GM12892 (cell line): ENCODE data around the gene AMBP.
"Not testable (repeated sequence)": the region's sequence is repeated elsewhere in the genome, so short reads cannot be mapped to it uniquely, and the experiment has no call there.

Experiments
- DNase-seq: peaks from one replicate; pipeline ENCODE4 v3.0.0; 2011; ENCODE audit not compliant: insufficient read length
- FAIRE-seq: peaks from 2 replicates; lab custom pipeline; 2011; peaks lifted over from hg19 to GRCh38; lab: Jason Lieb, UNC
- POLR2A ChIP-seq: IDR thresholded peaks from 2 replicates; pipeline ENCODE4 v1.6.1; 2011; ENCODE audit warnings: low read depth, low read length, control low read depth
- POLR2AphosphoS5 ChIP-seq: IDR thresholded peaks from 2 replicates; pipeline ENCODE4 v1.6.1; 2011; ENCODE audit warnings: low read depth, low read length, control low read depth
- TAF1 ChIP-seq: IDR thresholded peaks from 2 replicates; pipeline ENCODE4 v1.6.1; 2011; ENCODE audit warnings: low read depth, mild to moderate bottlenecking, control low read depth, low read length, borderline replicate concordance

The AMBP gene

DNA sequence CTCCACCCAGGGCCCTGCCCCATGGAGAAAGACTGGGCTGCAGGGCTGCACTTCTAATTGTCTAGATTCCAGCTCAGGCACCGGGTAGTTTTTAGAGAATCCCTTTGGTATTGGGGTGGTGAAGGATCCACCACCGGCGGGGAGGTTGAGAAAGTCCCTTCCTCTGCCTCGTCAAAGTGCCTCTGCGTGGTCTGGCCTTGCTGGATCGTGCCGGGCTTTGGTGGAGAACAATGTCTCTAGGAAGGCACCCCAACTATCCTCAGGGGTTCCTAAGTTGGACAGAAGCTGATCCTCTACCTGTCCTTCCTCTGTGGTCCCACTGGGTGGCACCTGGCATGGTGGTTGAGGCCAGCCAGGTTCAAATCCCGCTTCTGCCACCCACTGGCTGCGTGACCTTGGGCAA, 7.3 kb upstream of the AMBP start:
- FAIRE-seq (no peak), DNase-seq (no peak)
- no peak for TF ChIP-seq POLR2A
- no peak for TF ChIP-seq POLR2AphosphoS5

DNA sequence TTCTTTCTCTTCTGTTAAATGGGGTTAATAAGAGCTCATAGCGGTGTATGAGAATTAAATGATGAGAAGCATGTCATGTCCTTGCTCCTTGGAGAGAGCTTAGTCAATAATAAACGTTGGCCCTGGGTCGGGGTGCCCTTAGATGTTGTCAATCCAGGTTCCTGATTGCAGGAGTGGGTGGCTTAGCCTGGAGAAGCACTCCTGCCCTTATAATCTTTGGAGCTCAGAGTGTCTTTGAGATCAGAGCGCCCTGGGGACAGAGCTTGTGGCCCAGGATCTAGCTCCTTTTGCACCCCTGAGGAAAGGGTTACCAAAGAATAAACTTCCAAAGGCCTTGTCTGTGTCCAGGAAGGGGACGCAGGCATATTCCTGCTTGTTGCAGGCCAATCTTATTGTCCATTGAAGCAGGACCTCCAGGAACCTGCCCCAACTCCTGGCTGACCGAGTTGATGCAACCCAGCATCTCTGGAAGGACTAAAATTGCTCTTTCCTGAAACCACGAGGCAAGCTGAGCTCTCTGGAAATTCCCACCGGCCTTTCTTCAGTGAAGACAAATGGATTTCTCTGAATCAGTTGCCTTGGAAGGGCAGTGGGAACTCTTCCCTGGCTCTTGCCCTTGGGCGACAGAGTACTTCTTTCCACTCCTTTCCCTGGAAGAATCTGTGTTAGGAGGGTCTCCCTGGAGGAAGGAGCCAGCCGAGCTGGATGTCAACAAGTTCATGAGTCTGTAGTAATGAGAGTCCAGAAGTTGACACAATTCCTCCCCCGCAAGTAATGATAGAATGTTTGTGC, 6.4 kb upstream of the AMBP start:
- no peak for FAIRE-seq
- DNase-seq = no peak
- no peak for TF ChIP-seq POLR2A
- no peak for TF ChIP-seq POLR2AphosphoS5
- TF ChIP-seq TAF1 = no peak

DNA sequence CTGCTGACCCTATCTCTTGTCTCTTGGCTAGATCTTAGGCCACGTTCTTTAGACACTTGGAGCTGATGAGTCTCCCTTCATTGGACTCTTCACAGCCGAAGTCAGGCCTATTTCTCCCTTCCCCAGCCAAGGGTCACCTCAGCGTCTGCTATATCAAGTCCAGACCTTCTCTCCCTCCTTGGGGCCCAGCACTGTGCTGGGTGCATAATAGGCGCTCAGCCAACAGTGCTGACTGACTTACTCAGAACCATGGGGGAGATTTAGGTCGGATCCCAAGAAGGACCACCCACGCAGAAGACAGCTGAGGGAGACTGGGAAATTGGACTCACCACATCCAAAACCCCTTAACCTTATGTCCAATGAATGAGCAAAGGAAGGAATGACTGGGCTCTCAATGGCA, 5.6 kb upstream of the AMBP start:
- DNase-seq (no peak), FAIRE-seq (no peak)
- TF ChIP-seq POLR2AphosphoS5 (no peak), POLR2A (no peak), TAF1 (no peak)

DNA sequence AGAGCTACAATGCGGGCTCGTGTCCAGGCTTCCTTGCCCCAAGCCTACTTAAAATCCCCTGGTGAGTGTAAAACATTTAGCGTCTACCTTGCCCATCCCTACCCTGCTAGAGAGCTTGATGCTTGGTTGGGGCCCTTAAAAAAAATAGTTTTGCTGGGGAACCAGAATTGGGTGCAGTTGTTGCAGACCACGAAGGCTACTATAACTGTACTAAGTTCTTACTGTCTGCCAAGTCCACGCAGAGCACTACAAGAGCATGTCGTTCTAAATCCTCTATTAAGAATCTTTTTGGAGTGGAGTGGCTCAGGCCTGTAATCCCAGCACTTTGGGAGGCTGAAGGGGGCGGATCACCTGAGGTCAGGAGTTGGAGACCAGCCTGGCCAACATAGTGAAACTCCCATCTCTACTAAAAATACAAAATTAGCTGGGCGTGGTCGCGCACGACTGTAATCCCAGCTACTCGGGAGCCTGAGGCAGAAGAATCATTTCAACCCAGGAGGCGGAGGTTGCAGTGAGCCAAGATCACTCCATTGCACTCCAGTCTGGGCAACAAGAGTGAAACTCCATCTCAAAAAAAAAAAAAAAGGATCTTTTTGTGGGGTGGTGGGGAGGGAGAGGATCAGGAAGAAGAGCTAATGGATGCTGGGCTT, 4.8 kb upstream of the AMBP start:
- not testable (repeated sequence) for DNase-seq

DNA sequence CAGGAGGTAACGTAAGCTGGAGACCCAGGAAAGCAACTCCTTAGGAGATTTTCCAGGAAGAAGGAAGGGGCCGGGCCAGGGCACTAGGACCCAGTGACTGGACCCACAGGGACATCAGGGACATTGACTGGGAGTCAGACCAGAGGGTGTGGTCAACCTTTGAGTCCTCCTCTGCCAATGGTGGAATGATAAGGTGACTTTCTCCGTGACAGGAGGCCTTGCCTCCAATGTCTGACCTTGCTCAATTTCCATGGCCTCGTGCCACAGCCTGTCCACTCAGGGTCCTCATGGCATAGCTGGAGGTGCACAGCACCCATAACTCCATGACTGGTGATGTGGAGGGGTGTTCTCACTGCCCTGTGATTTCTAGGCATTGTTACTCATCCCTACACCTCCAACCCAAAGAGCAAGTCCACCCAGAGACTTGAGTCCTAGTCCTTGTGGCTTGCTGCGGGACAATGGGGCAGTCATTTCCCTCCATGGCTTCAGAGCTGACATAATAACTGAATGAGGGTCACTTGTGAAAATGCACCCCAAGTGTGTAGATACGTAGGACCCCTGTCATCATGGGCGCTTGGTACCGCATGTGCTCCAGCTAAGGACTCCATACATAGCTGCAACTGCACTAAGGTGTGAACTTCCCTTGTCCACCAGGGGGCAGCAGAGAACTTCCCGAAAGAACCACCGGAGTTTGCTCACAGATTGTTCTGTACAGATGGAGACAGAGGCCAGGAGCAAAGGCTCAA, 4.1 kb upstream of the AMBP start:
- peak; percentile 91 for FAIRE-seq
- no peak for TF ChIP-seq POLR2A
- TF ChIP-seq POLR2AphosphoS5 = no peak
- TF ChIP-seq TAF1 = no peak
- peak; percentile 57 for DNase-seq

More for the DNA sequence above, 4.8 kb upstream of the AMBP start:
- not testable (repeated sequence) for FAIRE-seq

DNA sequence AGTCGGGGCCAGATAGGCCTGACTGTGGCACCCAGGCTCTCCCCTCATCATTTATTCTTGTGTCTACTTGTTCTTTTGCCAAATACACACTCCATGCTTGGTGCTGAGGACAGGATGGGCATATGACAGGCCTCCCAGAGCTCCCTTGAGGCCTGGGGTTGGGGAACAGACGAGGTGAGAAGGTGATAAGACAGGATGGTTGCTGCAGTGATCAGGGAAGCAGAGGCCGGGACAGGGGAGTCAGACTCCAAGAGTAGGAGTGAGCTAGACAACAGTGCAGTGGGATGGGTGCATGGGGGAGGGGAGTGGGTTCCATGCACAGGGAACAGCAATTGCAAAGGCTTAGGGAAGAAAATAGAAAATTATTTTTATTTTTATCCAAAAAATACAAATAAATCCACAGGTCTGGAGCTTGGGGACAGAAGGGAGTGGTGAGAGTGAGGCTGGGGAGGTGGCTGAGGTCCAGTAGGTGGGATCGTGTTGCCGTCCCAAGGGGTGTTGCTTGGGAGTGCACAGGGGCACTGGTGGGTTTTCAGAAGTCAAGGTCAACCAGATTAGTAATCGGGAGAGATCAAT, 3.4 kb upstream of the AMBP start:
- TF ChIP-seq POLR2AphosphoS5 (no peak), POLR2A (no peak), TAF1 (no peak)
- DNase-seq (no peak), FAIRE-seq (no peak)

DNA sequence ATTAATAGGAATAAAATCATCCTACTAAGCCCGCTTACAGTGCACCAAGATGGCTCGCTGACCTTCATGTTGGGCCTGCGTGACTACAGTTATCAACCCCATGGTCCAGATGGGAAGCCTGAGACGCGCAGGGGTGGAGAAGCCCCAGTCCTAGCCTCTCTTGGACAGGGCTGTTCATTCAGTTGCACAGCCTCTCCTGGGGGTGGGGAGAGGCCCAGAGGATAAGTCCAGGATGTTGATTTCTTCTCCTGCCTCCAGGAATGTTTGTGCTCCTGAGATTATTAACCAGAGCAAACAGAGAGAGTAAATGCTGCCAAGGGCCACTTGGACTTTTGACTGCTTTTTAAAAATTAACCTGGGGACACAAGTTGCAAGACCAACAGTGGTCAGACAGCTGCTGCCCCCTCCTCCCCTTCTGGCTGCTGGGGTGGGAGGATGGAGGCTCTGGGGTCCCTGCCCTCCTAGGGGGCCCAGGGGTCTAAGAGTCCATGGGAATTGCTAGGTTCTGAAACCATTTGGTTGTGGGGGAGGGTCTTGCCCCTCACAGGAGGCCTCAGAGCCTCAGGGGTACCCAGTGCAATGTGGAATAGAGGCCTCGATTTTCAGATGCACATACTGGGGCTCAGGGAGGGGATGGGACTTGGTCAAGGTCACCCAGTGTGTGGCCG, 2.8 kb upstream of the AMBP start:
- FAIRE-seq = no peak

DNA sequence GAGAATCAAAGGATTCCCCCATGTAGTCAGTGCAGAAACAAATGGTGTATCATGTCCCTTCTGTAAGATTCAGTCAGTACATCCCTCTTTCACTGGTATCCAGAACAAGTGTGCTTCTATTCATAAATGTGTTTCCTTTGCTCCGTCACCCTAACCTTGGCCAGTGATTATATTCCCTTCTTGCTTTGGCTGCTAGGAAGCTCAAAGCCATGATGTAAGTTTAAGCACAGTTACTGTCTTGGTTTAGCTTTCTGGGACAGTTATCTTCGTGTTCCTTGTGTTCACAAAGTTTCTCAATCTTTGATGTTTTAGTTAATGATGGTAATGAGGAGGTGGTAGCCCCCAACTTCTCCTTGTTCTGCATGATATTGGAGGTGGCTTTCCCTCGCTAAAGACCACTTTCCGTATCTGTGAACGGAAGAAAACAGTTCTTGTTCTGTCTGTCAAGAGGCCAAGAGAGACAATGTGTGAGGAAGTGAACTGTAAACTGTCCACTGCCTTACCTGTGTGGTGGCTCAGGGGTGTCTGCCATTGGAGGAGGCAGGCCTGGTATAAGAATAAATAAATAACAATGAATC, 2.2 kb upstream of the AMBP start:
- no peak for DNase-seq
- no peak for TF ChIP-seq POLR2A
- no peak for TF ChIP-seq POLR2AphosphoS5
- no peak for TF ChIP-seq TAF1
- no peak for FAIRE-seq

More for the DNA sequence above, 2.8 kb upstream of the AMBP start:
- no peak for DNase-seq
- TF ChIP-seq POLR2AphosphoS5 (no peak), POLR2A (no peak), TAF1 (no peak)

DNA sequence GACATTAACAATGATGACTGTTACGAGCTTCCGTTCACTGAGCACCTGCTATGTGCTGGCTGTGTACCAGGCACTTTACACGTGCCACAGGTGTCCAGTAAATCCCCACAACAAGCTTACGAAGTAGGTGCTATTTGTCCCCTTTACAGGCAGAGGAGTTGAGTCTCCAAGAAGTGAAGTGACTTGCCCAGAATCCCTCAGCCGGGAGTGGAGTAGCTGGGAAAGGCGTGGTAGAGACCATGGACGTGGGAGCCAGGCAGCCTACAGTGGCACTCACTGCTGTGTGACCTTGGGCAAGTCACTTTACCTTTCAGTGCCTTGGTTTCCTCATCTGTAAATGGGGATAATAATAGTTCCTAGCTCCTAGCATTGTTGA, 669 bp upstream of the AMBP start:
- TF ChIP-seq POLR2A (no peak), POLR2AphosphoS5 (no peak), TAF1 (no peak)
- DNase-seq (no peak), FAIRE-seq (no peak)

DNA sequence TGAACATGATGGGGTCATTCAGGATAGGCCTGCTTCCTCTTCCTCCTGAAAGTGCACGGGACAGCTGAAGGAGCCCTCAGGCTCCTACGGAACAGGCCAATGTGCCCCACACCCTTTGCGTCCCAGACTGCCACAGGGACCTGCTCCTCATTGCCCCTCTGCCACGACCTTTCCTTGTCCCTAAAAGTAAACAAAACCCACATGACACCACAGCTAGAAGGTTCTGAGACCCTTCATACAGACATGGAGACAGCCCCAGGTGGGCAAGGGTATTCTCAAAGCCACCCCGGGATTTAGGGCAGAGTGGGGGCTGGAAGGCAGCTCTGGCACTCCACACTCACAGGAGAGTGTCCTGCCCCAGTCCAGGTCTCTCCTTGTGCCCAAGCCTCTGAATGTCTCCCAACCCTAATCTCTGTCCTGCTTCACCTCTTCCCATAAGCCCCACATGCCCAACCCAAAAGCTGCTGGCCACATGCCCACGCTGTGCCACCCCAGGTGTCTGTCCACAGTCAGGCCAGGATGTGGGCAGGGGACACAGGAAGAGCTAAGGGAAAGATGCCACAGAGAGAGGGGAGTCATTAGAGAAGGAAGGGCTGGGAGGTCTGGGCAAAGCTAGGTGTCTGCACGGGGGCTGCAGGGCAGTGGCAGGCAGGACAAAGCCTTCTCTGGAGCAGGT, 800 bp downstream of the AMBP start:
- no peak for FAIRE-seq
- TF ChIP-seq TAF1 = no peak
- no peak for DNase-seq
